ENCODE results near the gene EXOC3.

The EXOC3 gene

DNA sequence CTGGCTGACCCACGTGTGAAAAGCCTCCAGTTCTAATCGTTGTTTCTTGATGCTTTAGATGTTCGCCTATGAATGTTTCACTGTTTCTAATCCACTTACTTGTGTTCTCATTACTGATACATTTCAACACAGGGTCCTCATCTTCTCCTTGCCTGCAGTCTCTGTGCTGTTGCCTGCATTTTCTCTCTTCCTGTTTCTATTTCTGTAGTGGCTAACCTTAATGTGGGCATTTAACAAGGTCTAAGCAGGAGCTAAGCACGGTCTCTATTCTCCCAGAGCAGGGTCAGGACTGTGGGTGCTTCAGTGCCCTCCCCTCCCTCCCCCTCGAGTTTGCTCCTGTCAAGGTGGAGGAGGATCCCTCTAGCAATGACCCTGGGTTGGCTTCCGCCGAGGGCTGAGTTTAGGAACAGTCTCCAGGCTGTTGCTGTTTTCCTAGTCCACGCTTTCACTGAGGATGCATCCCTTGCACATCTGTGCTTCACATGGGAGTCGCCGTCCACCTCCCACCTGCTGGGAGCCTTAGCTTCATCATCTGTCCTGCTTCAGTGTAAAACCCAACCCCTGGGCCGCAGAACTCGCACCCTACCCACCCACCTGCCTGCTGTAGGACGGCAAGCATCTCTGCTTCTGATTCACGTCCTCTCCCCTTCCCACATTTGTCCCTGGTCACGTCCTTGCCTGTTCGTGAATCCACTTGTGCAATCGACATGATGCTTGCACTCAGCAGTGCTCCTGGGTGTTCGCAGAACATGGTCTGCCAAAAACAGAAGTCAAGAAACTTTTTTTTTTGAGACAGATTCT, 2.4 kb upstream of the EXOC3 start:
- DNase-seq = no peak

DNA sequence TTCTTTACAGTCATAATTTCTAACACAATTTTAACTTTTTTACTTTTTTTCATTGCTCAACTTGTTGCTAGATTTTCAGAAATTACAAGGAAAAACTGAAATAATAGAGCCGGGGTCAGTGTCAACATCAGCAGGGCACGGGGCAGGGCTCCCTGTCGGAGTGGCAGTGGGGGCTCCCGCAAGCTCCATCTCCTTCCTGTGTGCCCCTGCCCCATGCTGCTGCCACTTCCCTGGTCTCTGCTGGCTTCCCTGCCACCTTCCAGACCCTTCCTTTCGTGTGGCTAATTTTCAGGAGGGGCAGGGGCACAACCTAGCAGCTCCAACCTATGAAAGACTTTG, 1.0 kb upstream of the EXOC3 start:
- no peak for DNase-seq

DNA sequence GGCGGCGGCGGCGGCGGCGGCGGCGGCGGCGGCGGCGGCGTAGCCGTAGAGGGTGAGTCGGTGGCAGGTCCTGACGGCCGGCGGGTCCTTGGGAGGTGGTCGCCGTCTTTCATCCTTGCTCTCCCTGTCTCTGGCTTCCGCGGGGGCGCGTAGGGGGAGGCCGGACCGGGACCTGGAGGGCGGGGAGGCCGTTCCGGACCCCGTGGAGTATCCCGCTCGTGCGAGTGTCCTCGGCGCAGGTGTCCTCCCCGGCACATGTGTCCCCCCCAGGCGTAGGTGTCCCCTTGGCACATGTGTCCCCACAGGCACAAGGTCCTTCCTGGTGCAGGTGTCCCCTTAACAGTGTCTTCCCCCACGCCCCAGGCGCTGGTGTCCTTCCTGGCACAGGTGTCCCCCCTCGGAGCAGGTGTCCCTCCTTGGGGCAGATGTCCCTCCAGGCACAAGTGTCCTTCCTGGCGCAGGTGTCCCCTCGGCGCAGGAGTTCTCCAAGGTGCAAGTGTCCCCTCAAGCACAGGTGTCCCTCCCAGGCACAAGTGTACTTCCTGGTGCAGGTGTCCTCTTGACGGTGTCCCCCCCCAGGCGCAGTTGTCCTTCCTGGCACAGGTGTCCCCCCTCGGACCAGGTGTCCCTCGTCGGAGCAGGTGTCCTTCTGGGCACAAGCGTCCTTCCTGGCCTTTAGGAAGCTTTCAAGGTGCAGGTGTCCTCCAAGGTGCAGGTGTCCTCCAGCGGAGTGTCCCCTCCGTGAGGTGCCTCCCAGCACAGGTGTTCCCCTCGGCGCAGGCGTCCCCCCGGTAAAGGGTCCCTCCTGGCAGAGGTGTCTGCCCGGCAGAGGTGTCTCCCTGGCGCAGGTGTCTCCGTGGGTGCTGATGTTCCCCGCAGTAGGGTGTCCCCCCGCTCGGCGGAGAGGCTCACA, 519 bp downstream of the EXOC3 start:
- peak; percentile 30 to 42 for DNase-seq

DNA sequence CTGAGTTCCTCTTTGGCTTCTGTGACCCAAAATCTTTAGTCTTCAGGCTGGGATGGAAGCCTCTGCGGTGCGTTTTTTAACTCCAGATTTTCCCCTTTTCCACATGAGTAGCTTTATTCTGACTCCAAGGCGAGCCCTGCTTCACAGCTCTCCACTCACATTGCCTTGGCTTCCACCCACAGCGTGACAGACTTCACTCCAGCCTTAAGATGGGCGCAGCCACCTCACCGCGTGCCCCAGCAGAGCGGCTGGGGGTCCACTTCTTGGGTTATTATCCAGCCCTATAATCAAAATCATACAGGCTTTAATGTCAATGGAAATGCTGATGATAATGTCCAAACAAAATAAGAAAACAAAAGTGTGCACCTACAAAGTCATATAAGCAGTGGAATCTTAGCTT, 1.2 kb downstream of the EXOC3 start:
- DNase-seq = no peak

DNA sequence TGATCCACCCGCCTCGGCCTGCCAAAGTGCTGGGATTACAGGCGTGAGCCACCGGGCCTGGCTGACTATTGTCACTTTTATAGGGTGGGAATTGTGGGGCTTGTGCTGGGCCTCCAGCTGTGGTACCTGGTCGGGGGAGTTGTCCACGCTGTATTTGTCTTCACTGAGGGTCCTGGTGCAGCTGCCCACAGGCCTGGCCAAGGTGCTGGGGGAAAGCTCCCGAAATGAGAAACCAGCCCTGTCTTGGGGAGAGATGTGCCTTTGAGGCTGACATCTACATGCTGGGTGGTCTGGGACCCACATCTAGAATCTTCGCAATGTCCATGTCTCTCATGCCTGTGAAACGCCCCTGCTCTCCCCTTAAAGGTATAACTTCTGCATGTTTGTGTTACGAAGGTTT, 2.6 kb downstream of the EXOC3 start:
- DNase-seq = no peak

DNA sequence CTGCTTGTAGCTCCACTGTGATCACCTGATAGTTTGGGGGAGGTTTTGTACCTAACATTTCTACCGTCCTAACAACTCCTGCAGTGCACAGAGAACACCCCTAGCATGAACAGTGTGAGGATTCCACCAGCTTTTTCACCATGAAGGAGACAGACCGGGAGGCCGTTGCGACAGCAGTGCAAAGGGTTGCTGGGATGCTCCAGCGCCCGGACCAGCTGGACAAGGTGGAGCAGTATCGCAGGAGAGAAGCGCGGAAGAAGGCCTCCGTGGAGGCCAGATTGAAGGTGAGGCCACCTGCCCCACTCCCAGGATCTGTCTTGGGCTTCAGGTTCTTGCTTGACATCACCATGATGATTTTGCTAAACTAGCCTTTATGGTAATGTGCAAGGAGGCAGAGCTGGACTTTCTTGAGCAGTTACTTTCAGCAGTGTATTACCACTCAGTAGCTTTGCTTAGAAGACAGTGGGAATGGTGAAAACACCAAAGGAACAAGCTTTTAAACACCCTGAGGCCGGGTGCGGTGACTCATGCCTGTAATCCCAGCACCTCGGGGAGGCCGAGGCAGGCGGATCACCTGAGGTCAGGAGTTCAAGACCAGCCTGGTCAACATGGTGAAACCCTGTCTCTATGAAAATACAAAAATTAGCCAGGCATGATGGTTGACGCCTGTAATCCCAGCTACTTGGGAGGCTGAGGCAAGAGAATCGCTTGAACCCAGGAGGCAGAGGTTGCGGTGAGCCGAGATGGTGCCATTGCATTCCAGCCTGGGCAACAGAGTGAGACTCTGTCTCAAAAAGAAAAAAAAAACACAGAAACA, 3.3 kb downstream of the EXOC3 start:
- no peak for DNase-seq

DNA sequence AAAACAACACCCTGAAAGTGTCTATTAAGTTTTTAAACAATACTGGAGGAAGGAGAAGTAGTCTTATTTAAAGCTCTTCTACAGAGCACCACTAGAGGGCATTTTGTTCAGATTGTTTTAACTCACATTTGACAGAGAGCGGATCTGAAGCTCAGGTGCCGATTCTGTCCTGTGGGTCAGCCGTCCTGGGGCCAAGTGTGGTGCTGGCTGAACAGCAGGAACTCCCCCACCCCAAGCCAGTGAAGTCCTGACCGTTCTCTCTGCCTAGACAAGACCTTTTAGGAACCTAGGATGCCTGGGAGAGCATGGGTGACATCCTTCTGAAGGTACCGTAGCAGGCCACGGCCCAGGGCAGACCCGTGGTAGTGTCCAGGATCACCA, 3.9 kb downstream of the EXOC3 start:
- peak; percentile 28 to 36 for DNase-seq

DNA sequence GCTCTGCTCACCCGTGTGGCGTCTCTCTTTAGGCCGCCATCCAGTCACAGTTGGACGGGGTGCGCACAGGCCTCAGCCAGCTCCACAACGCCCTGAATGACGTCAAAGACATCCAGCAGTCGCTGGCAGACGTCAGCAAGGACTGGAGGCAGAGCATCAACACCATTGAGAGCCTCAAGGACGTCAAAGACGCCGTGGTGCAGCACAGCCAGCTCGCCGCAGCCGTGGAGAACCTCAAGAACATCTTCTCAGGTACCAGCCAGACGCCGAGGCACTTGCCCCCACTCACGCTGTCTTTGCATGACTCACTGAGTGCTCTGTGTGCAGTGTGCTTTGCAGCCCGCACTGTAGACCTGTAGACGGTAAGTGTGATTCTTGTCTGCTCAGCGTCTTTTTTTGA, 4.5 kb downstream of the EXOC3 start:
- no peak for DNase-seq

DNA sequence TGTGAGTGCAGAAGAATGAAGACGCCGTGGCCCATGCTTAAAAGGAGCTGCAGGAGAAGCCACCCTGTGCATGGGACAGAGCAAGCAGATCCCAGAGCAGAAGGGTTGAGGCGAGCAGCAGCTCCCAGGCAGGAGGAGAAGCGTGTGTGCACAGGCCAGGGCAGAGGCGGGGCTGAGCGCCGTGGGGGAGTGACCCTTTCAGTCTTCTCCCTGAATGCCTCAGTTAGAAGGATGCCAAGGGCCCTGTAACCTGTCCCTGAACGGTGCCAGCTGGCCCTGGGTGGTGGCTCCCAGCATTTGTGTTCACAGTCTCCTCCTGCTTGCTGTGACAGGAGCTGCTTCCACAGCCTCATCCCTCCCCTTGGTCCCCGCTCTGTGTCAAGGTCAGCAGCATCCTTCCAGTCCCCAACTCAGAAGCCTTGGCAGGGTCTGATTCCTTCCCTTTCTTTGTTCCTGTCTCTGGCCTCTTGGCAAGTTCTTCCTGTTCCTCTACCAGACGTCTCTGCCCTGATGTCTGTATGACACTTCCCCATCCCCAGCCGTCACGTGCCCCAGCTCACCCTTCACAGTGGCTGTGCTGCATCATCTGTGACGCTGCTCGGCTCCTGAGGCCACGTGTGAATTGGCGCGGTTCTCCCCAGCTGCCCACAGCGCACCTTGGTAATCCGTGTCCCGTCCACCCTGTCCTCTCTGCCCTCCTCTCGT, 5.2 kb downstream of the EXOC3 start:
- no peak for DNase-seq

DNA sequence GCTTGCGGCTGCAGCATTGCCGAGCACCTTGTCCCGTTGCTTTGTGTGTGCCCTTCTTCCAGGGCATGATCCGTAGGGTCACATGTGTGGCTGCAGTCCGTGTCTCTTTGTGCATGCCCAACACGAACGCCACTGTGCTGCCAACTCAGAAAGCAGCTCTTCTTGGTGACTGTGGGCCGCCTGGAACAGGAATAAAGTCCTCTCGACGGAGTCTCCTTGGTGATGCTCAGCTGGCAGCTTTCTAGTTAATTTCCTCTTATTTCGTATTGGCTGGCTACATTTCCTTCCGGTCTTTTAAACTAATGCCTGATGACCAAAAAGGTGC, 5.8 kb downstream of the EXOC3 start:
- no peak for DNase-seq

DNA sequence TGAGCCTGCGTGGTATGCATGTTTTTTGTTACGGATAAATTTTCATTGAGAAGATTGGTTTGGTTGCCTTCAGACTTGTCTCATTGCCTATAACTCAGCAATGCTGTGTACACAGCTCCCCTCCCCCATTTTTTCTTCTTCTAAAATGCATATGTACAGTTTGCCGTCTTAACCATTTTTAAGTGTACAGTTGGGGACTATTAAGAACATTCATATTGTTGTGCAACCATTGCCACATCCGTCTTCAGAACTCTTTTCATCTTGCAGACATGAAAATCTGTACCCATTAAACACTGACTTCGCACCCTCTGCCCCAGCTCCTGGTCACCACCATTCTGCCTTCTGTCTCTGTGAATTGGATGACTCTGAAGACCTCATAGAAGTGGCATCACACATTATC, 6.2 kb downstream of the EXOC3 start:
- no peak for DNase-seq

DNA sequence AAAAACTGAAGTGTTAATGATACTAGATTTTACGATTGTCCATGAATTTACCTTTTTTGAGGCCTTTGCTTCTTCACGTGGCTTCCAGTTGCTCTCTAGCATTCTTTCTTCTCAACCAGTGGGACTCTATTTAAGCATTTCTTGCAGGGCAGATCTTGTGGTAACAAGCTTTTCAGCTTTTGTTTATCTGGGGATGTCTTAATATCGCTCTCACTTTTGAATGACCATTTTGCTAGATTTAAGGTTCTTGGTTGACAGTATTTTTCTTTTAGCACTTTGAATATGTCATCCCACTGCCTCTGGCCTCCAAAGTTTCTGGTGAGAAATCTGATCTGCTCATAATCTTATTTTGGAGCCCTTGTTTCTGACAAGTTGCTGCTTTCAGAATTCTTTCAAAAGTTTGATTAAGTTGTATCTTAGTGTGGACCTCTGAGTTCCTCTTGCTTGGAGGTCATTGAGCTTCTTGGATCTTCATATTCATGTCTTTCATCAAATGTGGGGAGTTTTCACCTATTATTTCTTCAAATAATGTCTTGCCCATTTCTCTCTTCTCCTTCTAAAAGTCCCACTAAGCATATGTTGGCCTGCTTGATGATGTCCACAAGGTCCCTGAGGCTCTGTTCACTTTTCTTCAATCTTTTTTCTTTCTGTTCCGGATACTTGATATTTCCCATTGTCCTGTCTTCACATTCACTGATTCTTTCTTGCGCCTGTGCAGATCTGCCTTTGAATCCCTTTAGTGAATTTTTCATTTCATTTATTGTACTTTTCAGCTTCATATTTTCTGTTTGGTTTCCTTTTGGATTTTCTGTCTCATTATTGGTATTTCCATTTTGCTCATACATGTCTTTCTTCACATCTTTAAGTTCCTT, 8.8 kb downstream of the EXOC3 start:
- no peak for DNase-seq

DNA sequence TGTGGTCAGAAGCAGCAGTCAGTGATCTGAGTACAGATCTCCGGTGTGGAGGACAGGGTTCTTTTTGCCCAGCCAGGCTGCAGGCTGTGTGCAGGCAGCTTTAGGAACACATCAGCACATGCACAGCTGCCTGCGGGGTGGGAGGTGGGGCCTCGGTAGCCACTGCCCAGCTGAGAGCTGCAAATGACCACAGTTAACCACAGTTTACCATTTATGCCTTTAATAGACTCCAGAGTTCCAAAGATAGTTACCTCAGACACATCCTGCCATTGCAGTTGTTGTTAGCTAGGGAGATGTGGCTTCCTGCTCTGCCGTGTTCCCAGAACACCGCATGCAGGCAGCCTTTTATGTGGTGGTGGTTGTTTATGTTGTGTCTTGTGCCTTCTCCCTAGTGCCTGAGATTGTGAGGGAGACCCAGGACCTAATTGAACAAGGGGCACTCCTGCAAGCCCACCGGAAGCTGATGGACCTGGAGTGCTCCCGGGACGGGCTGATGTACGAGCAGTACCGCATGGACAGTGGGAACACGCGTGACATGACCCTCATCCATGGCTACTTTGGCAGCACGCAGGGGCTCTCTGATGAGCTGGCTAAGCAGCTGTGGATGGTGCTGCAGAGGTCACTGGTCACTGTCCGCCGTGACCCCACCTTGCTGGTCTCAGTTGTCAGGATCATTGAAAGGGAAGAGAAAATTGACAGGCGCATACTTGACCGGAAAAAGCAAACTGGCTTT, 10.2 kb downstream of the EXOC3 start:
- DNase-seq = no peak

DNA sequence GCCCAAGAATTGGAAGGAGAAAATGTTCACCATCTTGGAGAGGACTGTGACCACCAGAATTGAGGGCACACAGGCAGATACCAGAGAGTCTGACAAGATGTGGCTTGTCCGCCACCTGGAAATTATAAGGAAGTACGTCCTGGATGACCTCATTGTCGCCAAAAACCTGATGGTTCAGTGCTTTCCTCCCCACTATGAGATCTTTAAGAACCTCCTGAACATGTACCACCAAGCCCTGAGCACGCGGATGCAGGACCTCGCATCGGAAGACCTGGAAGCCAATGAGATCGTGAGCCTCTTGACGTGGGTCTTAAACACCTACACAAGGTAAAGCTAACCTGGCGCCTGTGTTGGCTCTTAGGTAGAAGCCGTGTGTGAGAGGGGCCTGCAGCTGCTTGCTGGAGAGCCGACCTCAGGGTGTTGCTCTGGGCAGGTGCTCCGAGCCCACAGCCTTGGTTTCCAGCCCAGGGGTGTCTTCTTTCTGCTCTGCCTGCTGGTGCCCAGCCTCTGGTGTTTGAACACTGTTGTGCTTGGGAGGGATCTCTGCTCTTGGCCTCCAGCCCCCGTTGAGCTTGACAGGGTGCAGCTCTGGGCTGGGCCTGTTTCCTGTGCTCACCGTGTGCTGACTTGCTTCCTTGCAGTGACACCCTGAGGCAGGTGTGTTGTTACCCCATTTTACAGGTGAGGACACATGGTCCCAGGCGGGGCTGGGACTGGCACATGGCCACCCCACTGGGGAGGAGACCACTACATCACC, 10.9 kb downstream of the EXOC3 start:
- no peak for DNase-seq

DNA sequence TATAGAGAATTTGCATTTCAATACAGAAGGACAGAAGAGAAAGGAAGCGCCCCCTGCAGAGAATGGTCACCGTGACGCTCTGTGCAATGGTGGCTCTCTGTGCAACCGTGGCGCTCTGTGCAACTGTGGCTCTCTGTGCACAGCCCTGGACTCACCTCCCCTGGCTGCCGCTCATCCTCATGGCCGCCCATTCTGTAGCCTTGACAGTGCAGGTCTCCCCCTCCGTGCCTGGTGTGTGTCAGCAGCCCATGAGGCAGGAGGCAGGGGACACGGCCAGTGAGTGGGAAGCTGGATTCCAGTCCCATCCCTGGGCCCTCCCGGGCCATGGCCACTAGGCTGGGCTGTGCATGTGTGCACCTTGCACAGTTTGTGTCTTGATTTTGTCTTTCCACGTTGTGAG, 12.0 kb downstream of the EXOC3 start:
- no peak for DNase-seq

DNA sequence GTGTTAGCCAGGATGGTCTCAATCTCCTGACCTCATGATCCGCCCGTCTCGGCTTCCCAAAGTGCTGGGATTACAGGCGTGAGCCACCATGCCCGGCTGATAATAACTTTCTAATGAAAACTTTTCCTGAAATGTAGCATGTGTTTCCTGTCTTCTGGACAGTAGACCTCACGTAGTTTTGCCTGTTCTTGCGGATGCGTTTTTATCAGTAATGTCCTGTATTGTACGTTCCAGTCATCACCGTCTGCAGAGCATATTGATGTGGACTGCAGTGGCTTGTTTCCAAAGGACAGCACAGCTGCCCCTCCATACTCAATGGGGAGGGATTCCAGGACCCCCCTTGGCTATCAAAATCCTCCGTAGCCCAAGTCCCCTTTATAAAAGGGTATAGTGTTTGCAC, 12.8 kb downstream of the EXOC3 start:
- no peak for DNase-seq

DNA sequence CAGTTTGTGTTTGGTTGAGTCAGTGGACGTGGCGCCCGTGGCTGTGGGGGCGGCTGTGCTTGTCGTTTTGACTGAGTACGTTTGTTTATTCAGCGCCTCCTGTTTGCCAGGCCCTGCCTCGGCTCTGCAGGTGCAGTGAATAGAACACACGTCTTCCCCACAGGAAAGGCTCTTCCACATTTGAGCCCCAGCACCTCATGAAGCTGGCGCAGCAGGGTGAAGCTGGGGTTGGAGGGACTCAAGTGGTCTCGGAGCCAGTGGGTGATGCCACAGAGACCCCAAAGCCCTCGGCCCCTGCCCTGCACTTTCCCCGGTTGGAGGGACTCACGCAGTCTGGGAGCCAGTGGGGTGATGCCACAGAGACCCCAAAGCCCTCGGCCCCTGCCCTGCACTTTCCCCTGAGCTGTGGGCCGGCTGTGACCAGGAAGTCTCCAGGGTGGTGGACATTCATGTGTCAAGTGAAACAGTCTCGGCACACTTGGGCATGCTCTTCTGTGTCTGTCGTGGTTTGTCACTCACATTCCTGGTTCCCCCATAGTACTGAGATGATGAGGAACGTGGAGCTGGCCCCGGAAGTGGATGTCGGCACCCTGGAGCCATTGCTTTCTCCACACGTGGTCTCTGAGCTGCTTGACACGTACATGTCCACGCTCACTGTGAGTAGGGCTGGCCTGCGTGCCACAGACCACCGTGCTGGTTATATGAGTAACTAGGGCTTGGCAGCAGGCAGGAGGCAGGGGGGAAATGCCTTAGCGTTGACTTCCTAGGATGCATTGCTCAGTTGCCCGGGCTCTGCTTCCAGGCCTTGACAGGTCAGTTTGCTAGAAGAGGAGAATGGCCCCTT, 13.6 kb downstream of the EXOC3 start:
- no peak for DNase-seq

DNA sequence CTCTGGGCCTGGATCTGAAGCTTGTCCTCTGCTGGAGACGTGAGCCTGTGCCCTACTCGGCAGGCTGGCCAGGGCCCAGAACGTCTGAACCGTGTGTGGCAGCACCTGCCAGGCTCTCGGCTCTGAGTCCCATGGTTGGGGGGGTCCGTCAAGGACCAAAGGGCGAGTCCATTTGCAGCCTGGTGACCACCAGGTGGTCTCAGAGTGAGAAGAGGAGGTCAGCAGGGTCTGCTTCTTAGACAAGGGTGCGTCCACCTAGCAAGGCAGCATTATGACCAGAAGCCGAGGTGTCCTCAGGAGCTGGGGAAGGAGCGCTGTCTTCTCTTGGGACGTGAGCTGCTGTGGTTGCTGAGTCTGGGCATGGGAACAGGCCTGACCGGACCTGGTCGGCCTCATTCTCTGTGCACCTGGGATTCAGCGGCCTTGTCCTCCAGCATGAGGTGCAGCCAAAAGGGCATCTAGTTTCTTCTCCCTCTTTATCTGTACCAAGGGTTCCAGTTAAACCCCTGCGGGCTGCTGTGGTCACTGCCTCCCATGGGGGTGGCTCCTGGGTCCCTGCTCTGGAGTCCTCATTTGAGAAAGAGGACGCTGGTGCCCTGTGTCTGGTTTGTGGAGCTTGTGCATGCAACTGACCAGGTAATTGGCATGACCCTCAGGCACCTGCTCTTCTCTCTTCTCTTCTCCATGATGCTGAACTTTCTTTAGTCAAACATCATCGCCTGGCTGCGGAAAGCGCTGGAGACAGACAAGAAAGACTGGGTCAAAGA, 14.4 kb downstream of the EXOC3 start:
- DNase-seq = no peak
